Nephron progenitor cell (in vitro differentiated cells): ENCODE measurements around the gene TMEM247.
"Not testable (repeated sequence)": the region's sequence is repeated elsewhere in the genome, so short reads cannot be mapped to it uniquely, and the experiment has no call there.

Experiments used
- DNase-seq: peaks from one replicate; pipeline ENCODE4 v3.0.0; 2021
- H3K27ac Mint-ChIP-seq: 2 replicates; pipeline ENCODE4 v1.8.0; 2021; ENCODE audit warnings: mild to moderate bottlenecking, moderate library complexity, mixed read lengths
- H3K27me3 Mint-ChIP-seq: 2 replicates; pipeline ENCODE4 v1.8.0; 2021; ENCODE audit warnings: mild to moderate bottlenecking, low read depth, mixed read lengths; ENCODE audit not compliant: poor library complexity
- H3K36me3 Mint-ChIP-seq: 2 replicates; pipeline ENCODE4 v1.8.0; 2021; ENCODE audit warnings: low read depth, mixed read lengths
- H3K4me1 Mint-ChIP-seq: 2 replicates; pipeline ENCODE4 v1.8.0; 2021; ENCODE audit warnings: mixed read lengths
- H3K4me3 Mint-ChIP-seq: 2 replicates; pipeline ENCODE4 v1.8.0; 2021; ENCODE audit warnings: mild to moderate bottlenecking, moderate library complexity, mixed read lengths
- H3K9me3 Mint-ChIP-seq: 2 replicates; pipeline ENCODE4 v1.8.0; 2021; ENCODE audit warnings: mild to moderate bottlenecking, moderate library complexity, mixed read lengths
- TF ChIP-seq, protein P1 (sequence below): fragments of 200-600 bp; sonication (generic); IDR thresholded peaks from 2 replicates; pipeline ENCODE4 v1.5.0; 2021; ENCODE audit warnings: antibody characterized with exemption

TMEM247 gene

DNA sequence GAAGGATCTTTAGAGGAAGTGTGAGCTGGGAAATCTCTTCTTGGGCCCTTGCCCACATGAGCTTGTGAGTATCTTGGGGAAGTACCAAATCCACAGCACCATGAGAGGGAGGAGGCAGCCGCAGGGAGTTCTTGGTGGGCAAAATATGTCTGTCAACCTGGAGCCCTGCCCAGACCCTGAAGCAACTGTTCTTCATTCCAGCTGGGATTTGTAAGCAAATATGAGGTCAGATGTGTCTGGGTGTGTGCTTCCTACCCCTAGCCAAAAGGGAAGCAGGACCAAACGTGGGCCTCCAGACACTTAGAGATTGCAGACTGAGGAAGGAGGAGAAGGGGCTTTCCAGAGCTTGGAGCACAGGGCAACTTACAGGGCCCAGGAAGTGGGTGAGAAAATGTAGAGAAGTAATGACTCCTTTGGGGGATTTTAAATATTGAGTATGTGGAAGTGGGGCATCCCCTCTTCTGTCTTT is 41.9 kb downstream of the TMEM247 start:
- Mint-ChIP-seq H3K36me3 (peaks cover 4% of the 10 kb centered on the region), H3K27ac (no peak overlapping the region), H3K4me1 (peaks cover 10% of the 10 kb centered on the region), H3K4me3 (no peak overlapping the region), H3K27me3 (peaks cover 5% of the 10 kb centered on the region), H3K9me3 (peaks cover 26% of the 10 kb centered on the region)
- TF ChIP-seq, protein P1, sequence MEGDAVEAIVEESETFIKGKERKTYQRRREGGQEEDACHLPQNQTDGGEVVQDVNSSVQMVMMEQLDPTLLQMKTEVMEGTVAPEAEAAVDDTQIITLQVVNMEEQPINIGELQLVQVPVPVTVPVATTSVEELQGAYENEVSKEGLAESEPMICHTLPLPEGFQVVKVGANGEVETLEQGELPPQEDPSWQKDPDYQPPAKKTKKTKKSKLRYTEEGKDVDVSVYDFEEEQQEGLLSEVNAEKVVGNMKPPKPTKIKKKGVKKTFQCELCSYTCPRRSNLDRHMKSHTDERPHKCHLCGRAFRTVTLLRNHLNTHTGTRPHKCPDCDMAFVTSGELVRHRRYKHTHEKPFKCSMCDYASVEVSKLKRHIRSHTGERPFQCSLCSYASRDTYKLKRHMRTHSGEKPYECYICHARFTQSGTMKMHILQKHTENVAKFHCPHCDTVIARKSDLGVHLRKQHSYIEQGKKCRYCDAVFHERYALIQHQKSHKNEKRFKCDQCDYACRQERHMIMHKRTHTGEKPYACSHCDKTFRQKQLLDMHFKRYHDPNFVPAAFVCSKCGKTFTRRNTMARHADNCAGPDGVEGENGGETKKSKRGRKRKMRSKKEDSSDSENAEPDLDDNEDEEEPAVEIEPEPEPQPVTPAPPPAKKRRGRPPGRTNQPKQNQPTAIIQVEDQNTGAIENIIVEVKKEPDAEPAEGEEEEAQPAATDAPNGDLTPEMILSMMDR = no peak
- DNase-seq = no peak

DNA sequence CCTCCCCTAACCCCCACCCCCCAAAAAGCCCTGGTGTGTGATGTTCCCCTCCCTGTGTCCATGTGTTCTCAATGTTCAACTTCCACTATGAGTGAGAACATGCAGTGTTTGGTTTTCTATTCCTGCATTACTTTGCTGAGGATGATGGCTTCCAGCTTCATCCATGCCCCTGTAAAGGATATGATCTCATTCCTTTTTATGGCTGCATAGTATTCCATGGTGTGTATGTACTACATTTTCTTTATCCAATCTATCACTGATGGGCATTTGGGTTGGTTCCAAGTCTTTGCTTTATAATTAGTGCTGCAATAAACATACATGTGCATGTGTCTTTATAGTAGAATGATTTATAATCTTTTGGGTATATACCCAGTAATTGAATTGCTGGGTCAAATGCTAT is 43.0 kb downstream of the TMEM247 start:
- not testable (repeated sequence) for H3K27ac Mint-ChIP-seq, H3K27me3 Mint-ChIP-seq, H3K36me3 Mint-ChIP-seq, H3K4me3 Mint-ChIP-seq, DNase-seq
- Mint-ChIP-seq H3K9me3 (peaks cover 17% of the 10 kb centered on the region), H3K4me1 (peaks cover 10% of the 10 kb centered on the region)

DNA sequence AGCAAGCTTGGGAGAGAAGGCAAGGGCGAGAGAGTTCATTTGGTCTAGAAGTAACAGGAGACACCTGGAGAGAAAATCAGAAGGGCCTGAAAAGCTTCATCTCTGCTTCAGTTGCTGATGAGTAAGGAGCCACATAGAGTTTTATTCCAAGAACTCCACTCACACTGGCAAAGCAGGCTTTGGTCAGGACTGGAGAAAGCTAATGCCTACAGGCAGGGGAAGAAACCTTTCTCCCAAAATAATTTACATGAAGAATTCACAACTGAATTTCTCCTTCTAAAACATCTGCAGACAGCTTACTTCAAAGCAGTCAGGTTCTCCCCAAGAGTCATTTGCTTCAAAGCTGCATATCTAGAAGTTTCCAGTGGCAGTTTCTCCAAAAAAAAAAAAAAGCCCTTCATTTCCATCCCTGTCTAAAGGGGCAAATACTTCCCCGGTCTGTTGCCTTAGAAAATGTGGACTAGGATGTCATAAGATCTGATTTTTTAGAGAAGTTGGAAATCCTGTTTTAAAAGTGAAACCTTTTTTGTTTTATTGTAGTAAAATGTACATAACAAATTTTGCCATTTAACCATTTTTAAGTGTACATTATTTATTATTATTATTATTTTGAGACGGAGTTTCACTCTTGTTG is 46.3 kb downstream of the TMEM247 start:
- Mint-ChIP-seq H3K4me1 (peaks cover 1% of the 10 kb centered on the region), H3K9me3 (peaks cover 14% of the 10 kb centered on the region), H3K4me3 (no peak overlapping the region), H3K27me3 (peaks cover 5% of the 10 kb centered on the region), H3K27ac (no peak overlapping the region), H3K36me3 (peaks cover 4% of the 10 kb centered on the region)
- TF ChIP-seq, protein P1 = no peak
- no peak for DNase-seq

DNA sequence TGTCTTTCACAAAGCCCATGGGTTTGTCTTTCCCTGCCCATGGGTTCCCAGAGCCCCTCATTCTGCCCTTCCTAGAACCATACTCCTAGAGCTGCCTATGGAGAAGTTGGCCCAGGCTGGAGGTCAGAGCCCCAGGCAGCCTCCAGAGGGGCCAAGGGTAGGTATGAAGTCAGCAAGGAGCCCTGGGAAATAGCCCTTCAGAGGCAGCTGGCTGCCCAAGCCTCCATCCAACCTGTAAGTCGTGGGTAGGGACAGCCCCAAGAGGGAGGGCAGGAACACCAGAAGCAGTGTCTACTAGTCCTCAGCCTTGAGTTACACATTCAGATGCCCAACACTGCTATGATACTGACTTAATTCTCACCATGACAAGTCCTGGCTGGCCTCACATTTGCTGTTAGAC is 49.5 kb downstream of the TMEM247 start:
- Mint-ChIP-seq H3K9me3 (peaks cover 6% of the 10 kb centered on the region), H3K4me3 (no peak overlapping the region), H3K4me1 (no peaks in the 10 kb centered on the region), H3K27ac (no peak overlapping the region), H3K27me3 (no peaks in the 10 kb centered on the region), H3K36me3 (peaks cover 10% of the 10 kb centered on the region)
- TF ChIP-seq, protein P1 = no peak
- DNase-seq = no peak

DNA sequence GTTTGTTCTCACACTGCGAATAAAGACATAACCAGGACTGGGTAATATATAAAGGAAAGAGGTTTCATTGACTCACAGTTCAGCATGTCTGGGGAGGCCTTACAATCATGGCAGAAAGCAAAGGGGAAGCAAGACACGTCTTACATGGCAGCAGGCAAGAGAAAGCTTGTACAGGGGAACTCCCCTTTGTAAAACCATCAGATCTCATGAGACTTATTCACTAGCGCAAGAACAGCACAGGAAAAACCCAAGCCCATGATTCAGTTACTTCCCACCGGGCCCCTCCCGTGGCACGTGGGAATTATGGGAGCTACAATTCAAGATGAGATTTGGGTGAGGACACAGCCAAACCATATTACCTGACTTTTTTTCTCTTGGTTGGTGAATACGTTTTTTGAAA is 51.3 kb downstream of the TMEM247 start:
- Mint-ChIP-seq H3K27me3 (peaks cover 3% of the 10 kb centered on the region), H3K27ac (no peak overlapping the region), H3K4me1 (no peaks in the 10 kb centered on the region), H3K9me3 (no peaks in the 10 kb centered on the region), H3K36me3 (peaks cover 19% of the 10 kb centered on the region), H3K4me3 (no peak overlapping the region)
- no peak for DNase-seq
- TF ChIP-seq, protein P1 = no peak

DNA sequence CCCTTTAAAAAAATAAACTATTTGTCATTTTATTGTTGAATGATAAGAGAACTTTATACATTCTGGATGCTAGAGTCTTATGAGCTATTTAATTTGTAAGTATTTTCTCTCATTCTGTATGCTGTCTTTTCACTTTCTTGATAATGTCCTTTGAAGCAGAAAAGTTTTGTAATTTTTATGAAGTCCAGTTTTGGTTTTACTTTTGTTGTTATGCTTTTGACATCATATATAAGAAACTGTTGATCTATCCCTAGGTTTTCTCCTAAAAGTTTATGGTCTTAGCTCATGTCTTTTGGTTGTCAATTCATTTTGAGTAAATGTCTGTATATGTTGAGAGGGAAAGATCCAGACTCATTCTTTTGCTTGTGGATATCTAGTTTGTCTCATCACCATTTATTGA is 52.5 kb downstream of the TMEM247 start:
- H3K4me1 Mint-ChIP-seq = no peaks in the 10 kb centered on the region
- peaks cover 3% of the 10 kb centered on the region for H3K27me3 Mint-ChIP-seq
- no peak overlapping the region for H3K27ac Mint-ChIP-seq
- no peaks in the 10 kb centered on the region for H3K9me3 Mint-ChIP-seq
- TF ChIP-seq, protein P1 = no peak
- no peak overlapping the region for H3K4me3 Mint-ChIP-seq
- H3K36me3 Mint-ChIP-seq = peaks cover 19% of the 10 kb centered on the region
- DNase-seq = no peak
